Caco-2 (cell line): ENCODE results near the gene SH3BP1. TPM values are rescaled to one million over a fixed set of nuclear protein-coding genes. Genes with fewer than 3 reads are reported as not detected.

ENCODE experiments used
- BruUV-seq: library from RNA; stranded (reverse); fragments of 400-500 nt; replicated peaks from 2 replicates; lab custom pipeline; 2021; lab: Mats Ljungman, UMichigan
- CTCF ChIA-PET: fragments of 300-600 bp; sonication (Branson Sonifier 250); formaldehyde crosslinking; loops from one replicate; lab custom pipeline; 2022; ENCODE audit warnings: antibody characterized with exemption; lab: Charles Lee
- POLR2A ChIA-PET: fragments of 300-600 bp; sonication (Branson Sonifier 250); formaldehyde crosslinking; loops from one replicate; lab custom pipeline; 2022; ENCODE audit warnings: antibody characterized with exemption; lab: Charles Lee
- DNase-seq, 2 experiments: peaks; one replicate each; pipeline versions ENCODE4 v3.0.0 to v3.0.0-alpha.2; 2020 to 2022
- H3K27me3 ChIP-seq: replicated peaks from 2 replicates; pipeline ENCODE4 v1.6.0; 2011; ENCODE audit warnings: low read length; ENCODE audit not compliant: control insufficient read depth, insufficient read depth
- H3K36me3 ChIP-seq: 2 replicates; pipeline ENCODE4 v1.5.1; 2011; ENCODE audit warnings: low read length; ENCODE audit not compliant: control insufficient read depth, insufficient read depth
- H3K4me1 ChIP-seq: fragments of 250-450 bp; sonication (Bioruptor Pico); 2 replicates; pipeline ENCODE4 v1.5.1; 2020; ENCODE audit warnings: mild to moderate bottlenecking
- H3K4me3 ChIP-seq: 2 replicates; pipeline ENCODE4 v1.5.1; 2011; ENCODE audit warnings: low read depth, mild to moderate bottlenecking, control low read depth, low read length
- H3K9me3 ChIP-seq: fragments of 250-450 bp; sonication (Bioruptor Pico); 2 replicates; pipeline ENCODE4 v1.5.1; 2020; ENCODE audit warnings: mild to moderate bottlenecking, moderate library complexity
- H3K27ac Mint-ChIP-seq: one replicate; pipeline ENCODE4 v1.8.0; 2022; ENCODE audit warnings: mixed read lengths; ENCODE audit not compliant: unreplicated experiment
- H3K27me3 Mint-ChIP-seq: one replicate; pipeline ENCODE4 v1.8.0; 2022; ENCODE audit warnings: mixed read lengths; ENCODE audit not compliant: insufficient read depth, unreplicated experiment
- H3K36me3 Mint-ChIP-seq: one replicate; pipeline ENCODE4 v1.8.0; 2022; ENCODE audit warnings: mild to moderate bottlenecking, mixed read lengths; ENCODE audit not compliant: insufficient read depth, unreplicated experiment
- H3K4me1 Mint-ChIP-seq: one replicate; pipeline ENCODE4 v1.8.0; 2022; ENCODE audit warnings: low read depth, mixed read lengths; ENCODE audit not compliant: unreplicated experiment
- H3K4me3 Mint-ChIP-seq: one replicate; pipeline ENCODE4 v1.8.0; 2022; ENCODE audit warnings: mild to moderate bottlenecking, moderate library complexity, mixed read lengths; ENCODE audit not compliant: unreplicated experiment
- H3K9me3 Mint-ChIP-seq: one replicate; pipeline ENCODE4 v1.8.0; 2022; ENCODE audit warnings: mixed read lengths; ENCODE audit not compliant: unreplicated experiment
- intact Hi-C: fragments of 100-400 bp; cut with micrococcal nuclease; formaldehyde crosslinking; loops from one replicate; pipeline ENCODE4 v1.10.0; 2022; ENCODE audit not compliant: unreplicated experiment
- total RNA-seq: library from RNA; stranded (reverse); gene quantifications from 2 replicates; pipeline ENCODE4 v1.2.3, GENCODE V29; 2022
- TF ChIP-seq, protein P1 (sequence below), 2 experiments: fragments of 200-600 bp in 1 of 2; IDR thresholded peaks; 1 replicate in 1 of 2; 2 replicates in 1 of 2; pipeline versions ENCODE4 v1.5.1 to v1.8.0; 2011 to 2022; ENCODE audit warnings: antibody characterized with exemption in 1 of 2, control low read depth in 1 of 2, inconsistent platforms in 1 of 2, low read depth in 1 of 2, low read length in 1 of 2, mild to moderate bottlenecking in 1 of 2, moderate library complexity in 1 of 2; ENCODE audit not compliant: insufficient read depth in 1 of 2, severe bottlenecking in 1 of 2, unreplicated experiment in 1 of 2

The SH3BP1 gene
- total RNA-seq, 1 experiment from 2014 or later: 19.8 TPM

DNA sequence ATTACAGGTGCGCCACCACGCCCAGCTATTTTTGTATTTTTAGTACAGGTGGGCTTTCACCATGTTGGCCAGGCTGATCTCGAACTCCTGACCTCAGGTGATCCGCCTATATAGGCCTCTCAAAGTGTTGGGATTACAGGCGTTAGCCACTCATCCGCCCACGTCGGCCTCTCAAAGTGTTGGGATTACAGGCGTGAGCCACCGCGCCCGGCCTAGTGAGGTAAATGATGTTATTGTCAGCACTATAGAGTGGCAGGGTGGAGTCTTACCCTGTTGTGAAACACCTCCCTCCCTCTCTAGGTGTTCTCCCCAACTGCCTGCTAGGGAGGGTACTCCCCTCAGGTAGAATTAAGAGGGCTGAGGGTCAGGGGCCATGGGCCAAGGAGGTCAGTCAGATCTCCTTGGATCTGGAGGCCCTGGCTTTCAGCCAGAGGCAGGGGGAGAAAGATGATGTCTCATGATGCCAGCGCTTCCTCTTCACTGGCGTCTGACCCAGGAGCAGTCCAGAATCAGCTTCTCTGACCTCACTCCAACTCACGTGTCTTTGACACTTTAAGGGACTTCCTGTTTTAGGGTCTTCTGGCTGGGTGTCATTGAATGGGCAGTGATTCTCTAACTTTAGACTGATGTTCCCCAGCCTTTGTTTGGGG, 28.9 kb upstream of the SH3BP1 start:
- H3K9me3 ChIP-seq: no peaks in the 10 kb centered on the region
- H3K27me3 ChIP-seq: no peaks in the 10 kb centered on the region
- H3K36me3 ChIP-seq: no peaks in the 10 kb centered on the region; the same call in 1 of the 2 replicates
- peaks cover 12% of the 10 kb centered on the region for H3K4me1 ChIP-seq
- no peak for DNase-seq
- peaks cover 17% of the 10 kb centered on the region for H3K36me3 Mint-ChIP-seq
- H3K9me3 Mint-ChIP-seq: no peaks in the 10 kb centered on the region
- intact Hi-C loops: no loop called here
- H3K4me1 Mint-ChIP-seq: no peaks in the 10 kb centered on the region
- CTCF ChIA-PET: no interaction called here
- H3K27ac Mint-ChIP-seq: no peak overlapping the region
- peak overlapping the region; percentile 87 for H3K4me3 Mint-ChIP-seq
- TF ChIP-seq, protein P1, sequence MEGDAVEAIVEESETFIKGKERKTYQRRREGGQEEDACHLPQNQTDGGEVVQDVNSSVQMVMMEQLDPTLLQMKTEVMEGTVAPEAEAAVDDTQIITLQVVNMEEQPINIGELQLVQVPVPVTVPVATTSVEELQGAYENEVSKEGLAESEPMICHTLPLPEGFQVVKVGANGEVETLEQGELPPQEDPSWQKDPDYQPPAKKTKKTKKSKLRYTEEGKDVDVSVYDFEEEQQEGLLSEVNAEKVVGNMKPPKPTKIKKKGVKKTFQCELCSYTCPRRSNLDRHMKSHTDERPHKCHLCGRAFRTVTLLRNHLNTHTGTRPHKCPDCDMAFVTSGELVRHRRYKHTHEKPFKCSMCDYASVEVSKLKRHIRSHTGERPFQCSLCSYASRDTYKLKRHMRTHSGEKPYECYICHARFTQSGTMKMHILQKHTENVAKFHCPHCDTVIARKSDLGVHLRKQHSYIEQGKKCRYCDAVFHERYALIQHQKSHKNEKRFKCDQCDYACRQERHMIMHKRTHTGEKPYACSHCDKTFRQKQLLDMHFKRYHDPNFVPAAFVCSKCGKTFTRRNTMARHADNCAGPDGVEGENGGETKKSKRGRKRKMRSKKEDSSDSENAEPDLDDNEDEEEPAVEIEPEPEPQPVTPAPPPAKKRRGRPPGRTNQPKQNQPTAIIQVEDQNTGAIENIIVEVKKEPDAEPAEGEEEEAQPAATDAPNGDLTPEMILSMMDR (IDR thresholded peaks at IDR 0.05; ENCODE audit: insufficient read depth in 1 of 2, low read depth in 1 of 2, low read length in 1 of 2, severe bottlenecking in 1 of 2, unreplicated experiment in 1 of 2): no peak
- no peaks in the 10 kb centered on the region for H3K27me3 Mint-ChIP-seq
- no TSS peak for BruUV-seq
- POLR2A ChIA-PET: no interaction called here
- no peak overlapping the region for H3K4me3 ChIP-seq

DNA sequence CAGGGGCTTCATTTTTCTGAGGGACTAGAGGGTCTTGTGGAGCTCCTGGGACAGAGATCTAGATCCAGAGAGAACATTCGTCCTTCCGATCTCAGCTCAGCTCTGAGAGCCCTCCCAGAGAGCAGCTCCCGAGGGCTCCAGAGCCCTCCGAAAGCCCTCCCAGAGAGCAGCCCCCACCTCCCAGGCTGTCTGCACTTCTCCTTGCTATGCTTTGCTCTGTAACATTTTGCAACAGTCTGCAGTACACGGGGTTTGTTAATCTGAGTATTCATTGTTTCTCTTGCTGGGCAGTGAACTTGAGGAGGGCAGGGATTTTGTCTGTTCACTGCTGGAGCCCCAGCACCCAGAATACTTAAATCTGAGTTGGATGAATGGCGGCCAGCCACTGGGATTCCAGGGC, 28.3 kb upstream of the SH3BP1 start:
- Mint-ChIP-seq H3K27ac (no peak overlapping the region), H3K27me3 (no peaks in the 10 kb centered on the region), H3K4me3 (no peak overlapping the region), H3K9me3 (no peaks in the 10 kb centered on the region), H3K36me3 (peaks cover 17% of the 10 kb centered on the region), H3K4me1 (no peaks in the 10 kb centered on the region)
- H3K36me3 ChIP-seq: peaks cover 2% of the 10 kb centered on the region; the same call in 1 of the 2 replicates
- TF ChIP-seq, protein P1 (IDR thresholded peaks at IDR 0.05; ENCODE audit: insufficient read depth in 1 of 2, low read depth in 1 of 2, low read length in 1 of 2, severe bottlenecking in 1 of 2, unreplicated experiment in 1 of 2): no peak
- H3K27me3 ChIP-seq: no peaks in the 10 kb centered on the region
- intact Hi-C loops: no loop called here
- DNase-seq: no peak
- POLR2A ChIA-PET: no interaction called here
- CTCF ChIA-PET: no interaction called here
- BruUV-seq: no TSS peak
- peaks cover 10% of the 10 kb centered on the region for H3K4me1 ChIP-seq
- no peaks in the 10 kb centered on the region for H3K9me3 ChIP-seq
- H3K4me3 ChIP-seq: no peak overlapping the region

DNA sequence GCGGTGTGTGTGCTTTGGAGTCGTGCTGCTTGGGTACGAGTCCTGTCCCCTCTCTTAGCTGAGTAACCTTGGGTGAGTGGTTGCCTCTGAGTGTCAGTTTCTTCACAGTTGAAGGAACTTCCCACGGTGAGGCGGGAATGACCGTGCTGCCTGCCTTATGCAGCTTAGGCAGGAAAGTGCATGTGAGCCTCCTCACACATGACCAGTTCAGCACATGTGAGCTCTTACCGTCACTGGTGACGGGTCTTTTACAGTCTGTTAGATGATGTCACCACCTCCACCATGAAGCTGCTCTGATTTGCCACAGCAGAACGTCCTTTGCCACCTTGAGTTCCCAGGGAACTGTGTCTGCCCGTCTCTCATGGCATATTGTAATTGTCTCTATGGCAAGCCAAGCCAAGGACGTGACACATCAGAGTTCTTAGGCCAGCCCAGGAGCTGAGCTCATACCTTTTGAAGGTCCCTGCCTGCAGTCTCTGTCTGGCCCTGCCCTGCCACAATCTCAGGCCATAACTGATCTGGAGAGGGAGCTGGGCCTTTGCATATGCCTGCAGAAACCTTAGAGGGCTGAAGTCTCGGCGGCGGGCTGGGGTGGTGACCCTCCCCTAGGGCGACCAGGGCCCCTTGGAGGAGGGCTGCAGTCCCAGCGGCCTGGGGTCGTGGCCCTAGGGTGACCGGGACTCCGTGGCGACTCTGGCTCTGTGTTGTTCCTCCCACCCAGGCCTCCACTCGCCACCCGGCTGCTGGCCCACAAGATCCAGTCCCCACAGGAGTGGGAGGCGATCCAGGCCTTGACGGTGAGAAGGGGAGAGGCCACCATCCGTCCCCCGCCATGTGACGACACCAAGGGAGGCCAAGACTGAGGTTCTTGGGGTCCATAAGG, 23.0 kb upstream of the SH3BP1 start:
- 0 out of 2 replicates have a peak, but pooled peaks cover 2% of the 10 kb centered on the region for H3K36me3 ChIP-seq
- CTCF ChIA-PET: interaction anchor here (2.0 kb wide), 1 partner anchor 9 kb away, joined by 4 read pairs; no protein-coding TSS in a partner anchor

More for the DNA sequence above, 23.0 kb upstream of the SH3BP1 start:
- Mint-ChIP-seq H3K4me3 (no peak overlapping the region), H3K27me3 (no peaks in the 10 kb centered on the region), H3K36me3 (peaks cover 11% of the 10 kb centered on the region), H3K4me1 (no peaks in the 10 kb centered on the region), H3K9me3 (no peaks in the 10 kb centered on the region), H3K27ac (no peak overlapping the region)
- no peaks in the 10 kb centered on the region for H3K27me3 ChIP-seq
- no peak for DNase-seq
- TF ChIP-seq, protein P1 (IDR thresholded peaks at IDR 0.05; ENCODE audit: insufficient read depth in 1 of 2, low read depth in 1 of 2, low read length in 1 of 2, severe bottlenecking in 1 of 2, unreplicated experiment in 1 of 2): no peak
- POLR2A ChIA-PET: no interaction called here
- no TSS peak for BruUV-seq
- no peak overlapping the region for H3K4me3 ChIP-seq
- no peaks in the 10 kb centered on the region for H3K9me3 ChIP-seq
- H3K4me1 ChIP-seq: no peaks in the 10 kb centered on the region
- intact Hi-C loops: no loop called here
